Astrocyte of the hippocampus (primary cell): ENCODE measurements around the gene CASP14.
"Not testable (repeated sequence)": the region's sequence is repeated elsewhere in the genome, so short reads cannot be mapped to it uniquely, and the experiment has no call there.

Source experiments
- DNase-seq: peaks from one replicate; pipeline ENCODE4 v3.0.0; 2011; ENCODE audit warnings: low read depth, low spot score

The CASP14 gene

GRCh38 chr19:15048885-15049541 lies at the start of gene CASP14:
TSS of gene CASP14 (plus strand) at chr19:15049480. CDS start at chr19:15052252, 2,772 bp downstream.
- DNase-seq, result no peak

- no peak for DNase-seq
These were observed 41.0 kb upstream of the CASP14 start for GRCh38 chr19:15008308-15008707.

GRCh38 chr19:15010501-15011300 lies 38.6 kb upstream of the CASP14 start:
- DNase-seq, result peak; percentile 9

- DNase-seq, result no peak
These were observed 34.7 kb upstream of the CASP14 start for GRCh38 chr19:15014579-15014978.

- DNase-seq, result peak; percentile 35
These were observed 33.2 kb upstream of the CASP14 start for GRCh38 chr19:15015946-15016542.

- not testable (repeated sequence) for DNase-seq
These were observed 30.4 kb upstream of the CASP14 start for GRCh38 chr19:15018836-15019235.

- no peak for DNase-seq
These were observed 27.8 kb upstream of the CASP14 start for GRCh38 chr19:15021286-15022007.

- DNase-seq, result no peak
These were observed 26.5 kb upstream of the CASP14 start for GRCh38 chr19:15022752-15023151.

GRCh38 chr19:15025217-15025616 lies 24.1 kb upstream of the CASP14 start:
- no peak for DNase-seq

- DNase-seq, result no peak
These were observed 20.8 kb upstream of the CASP14 start for GRCh38 chr19:15028490-15028889.

- no peak for DNase-seq
These were observed 17.6 kb upstream of the CASP14 start for GRCh38 chr19:15031675-15032074.

- no peak for DNase-seq
These were observed 13.4 kb upstream of the CASP14 start for GRCh38 chr19:15035795-15036311.

GRCh38 chr19:15037586-15037985 lies 11.7 kb upstream of the CASP14 start:
- no peak for DNase-seq

GRCh38 chr19:15038294-15038693 lies 11.0 kb upstream of the CASP14 start:
- DNase-seq, result no peak

- DNase-seq, result no peak
These were observed 7.3 kb upstream of the CASP14 start for GRCh38 chr19:15042003-15042402.

GRCh38 chr19:15042826-15043225 lies 6.5 kb upstream of the CASP14 start:
- DNase-seq, result no peak

GRCh38 chr19:15045506-15045905 lies 3.8 kb upstream of the CASP14 start:
- no peak for DNase-seq

GRCh38 chr19:15047680-15048079 lies 1.6 kb upstream of the CASP14 start:
- DNase-seq, result no peak

GRCh38 chr19:15048128-15048527 lies 1.2 kb upstream of the CASP14 start:
- DNase-seq, result no peak

GRCh38 chr19:15050639-15051038 lies 1.4 kb downstream of the CASP14 start:
- no peak for DNase-seq

- no peak for DNase-seq
These were observed 12.8 kb downstream of the CASP14 start for GRCh38 chr19:15062036-15062435.

GRCh38 chr19:15070386-15070785 lies 21.1 kb downstream of the CASP14 start:
- not testable (repeated sequence) for DNase-seq
